GM12878 (cell line): ENCODE results near the gene MARS2. TPM values are rescaled to one million over a fixed set of nuclear protein-coding genes. Genes with fewer than 3 reads are reported as not detected.

Experiments
- ATAC-seq: fragments of 200-7000 bp; cut with Tn5 transposase; 3 replicates; pipeline ENCODE4 v1.9.1; 2020; ENCODE audit warnings: mild to moderate bottlenecking, moderate library complexity
- BruUV-seq: library from RNA; stranded (reverse); fragments of 400-500 nt; replicated peaks from 2 replicates; lab custom pipeline; 2021; lab: Mats Ljungman, UMichigan
- CTCF ChIA-PET: fragments of 300-600 bp; sonication (Branson Sonifier 250); formaldehyde crosslinking; extraction: SDS; loops from one replicate; lab custom pipeline; 2021; ENCODE audit warnings: inconsistent platforms; lab: Yijun Ruan, JAX
- POLR2A ChIA-PET: fragments of 350-600 bp; formaldehyde crosslinking; extraction: SDS; loops from one replicate; lab custom pipeline; 2021; ENCODE audit warnings: inconsistent platforms; lab: Charles Lee
- RAD21 ChIA-PET: fragments of 300-600 bp; sonication (Branson Sonifier 250); formaldehyde crosslinking; loops from one replicate; lab custom pipeline; 2023; ENCODE audit warnings: antibody characterized with exemption; ENCODE audit not compliant: unreplicated experiment; lab: Charles Lee
- SMC1A ChIA-PET: fragments of 300-600 bp; sonication (Branson Sonifier 250); formaldehyde crosslinking; loops from one replicate; lab custom pipeline; 2023; ENCODE audit not compliant: unreplicated experiment, uncharacterized antibody; lab: Charles Lee
- DNase-seq: peaks from one replicate; pipeline ENCODE4 v3.0.0-alpha.2; 2011; ENCODE audit warnings: low read depth, low spot score
- FAIRE-seq: peaks from 3 replicates; lab custom pipeline; 2011; peaks lifted over from hg19 to GRCh38; lab: Jason Lieb, UNC
- H2AFZ ChIP-seq: 2 replicates; pipeline ENCODE4 v1.6.0; 2011; ENCODE audit warnings: low read depth, low read length, control low read depth; ENCODE audit not compliant: control insufficient read depth
- H3K27ac ChIP-seq: 2 replicates; pipeline ENCODE4 v1.5.1; 2011; ENCODE audit warnings: control low read depth; ENCODE audit not compliant: control insufficient read depth, insufficient read depth
- H3K27me3 ChIP-seq, 2 experiments: replicated peaks in 1 of 2; 2 replicates each; pipeline versions ENCODE4 v1.6.0 to v1.6.1; 2011; ENCODE audit warnings: low read length in 1 of 2; ENCODE audit not compliant: control insufficient read depth in 2 of 2, insufficient read depth in 2 of 2
- H3K36me3 ChIP-seq, 2 experiments: 2 replicates each; pipeline ENCODE4 v1.5.1; 2011; ENCODE audit warnings: low read length in 1 of 2; ENCODE audit not compliant: control insufficient read depth in 2 of 2, insufficient read depth in 2 of 2
- H3K4me1 ChIP-seq: 2 replicates; pipeline ENCODE4 v1.6.1; 2011; ENCODE audit warnings: mild to moderate bottlenecking, low read length, moderate library complexity, mixed read lengths; ENCODE audit not compliant: control insufficient read depth, insufficient read depth
- H3K4me2 ChIP-seq: 2 replicates; pipeline ENCODE4 v1.6.0; 2011; ENCODE audit warnings: control low read depth; ENCODE audit not compliant: control insufficient read depth, insufficient read depth
- H3K4me3 ChIP-seq: fragments of 200-600 bp; sonication (generic); 2 replicates; pipeline ENCODE4 v1.5.1; 2016
- H3K79me2 ChIP-seq: 2 replicates; pipeline ENCODE4 v1.6.0; 2011; ENCODE audit warnings: low read length; ENCODE audit not compliant: control insufficient read depth, insufficient read depth
- H3K9ac ChIP-seq: 2 replicates; pipeline ENCODE4 v1.8.0; 2011; ENCODE audit warnings: low read length, control low read depth, mixed read lengths; ENCODE audit not compliant: control insufficient read depth, insufficient read depth
- H3K9me3 ChIP-seq: replicated peaks from 3 replicates; pipeline ENCODE4 v1.5.1; 2011; ENCODE audit warnings: mild to moderate bottlenecking, low read length; ENCODE audit not compliant: control insufficient read depth, insufficient read depth
- H4K20me1 ChIP-seq: 2 replicates; pipeline ENCODE4 v1.6.0; 2011; ENCODE audit not compliant: control insufficient read depth, insufficient read depth
- ASH2L ChIP-seq: fragments of 300-600, 200-600 bp; sonication (generic); IDR thresholded peaks from 2 replicates; pipeline ENCODE4 v1.6.1; 2017; ENCODE audit warnings: low read depth, mild to moderate bottlenecking, borderline replicate concordance
- ATF3 ChIP-seq: IDR thresholded peaks from 2 replicates; pipeline ENCODE4 v1.6.1; 2011; ENCODE audit warnings: low read depth, mild to moderate bottlenecking, low read length, moderate library complexity, borderline replicate concordance; ENCODE audit errors: extremely low read depth
- CBX3 ChIP-seq: fragments of 200-600 bp; sonication (generic); IDR thresholded peaks from 2 replicates; pipeline ENCODE4 v1.6.1; 2016; ENCODE audit warnings: low read depth, borderline replicate concordance
- E4F1 ChIP-seq: fragments of 450-650 bp; IDR thresholded peaks from 2 replicates; pipeline ENCODE4 v1.6.1; 2018; ENCODE audit warnings: borderline replicate concordance, mild to moderate bottlenecking; ENCODE audit not compliant: partially characterized antibody
- ELK1 ChIP-seq: IDR thresholded peaks from 2 replicates; pipeline ENCODE4 v1.6.1; 2012; ENCODE audit warnings: low read depth, low read length, improper control_type of control experiment
- IRF3 ChIP-seq: fragments of 450-650 bp; IDR thresholded peaks from 2 replicates; pipeline ENCODE4 v1.6.1; 2014; ENCODE audit warnings: mild to moderate bottlenecking
- KDM1A ChIP-seq: fragments of 200-600 bp; sonication (generic); IDR thresholded peaks from 2 replicates; pipeline ENCODE4 v1.6.1; 2016; ENCODE audit warnings: borderline replicate concordance
- MAX ChIP-seq: IDR thresholded peaks from 2 replicates; pipeline ENCODE4 v1.6.1; 2012; ENCODE audit warnings: low read depth, low read length, improper control_type of control experiment
- MTA3 ChIP-seq: IDR thresholded peaks from 2 replicates; pipeline ENCODE4 v1.6.1; 2012; ENCODE audit warnings: low read length, inconsistent platforms, borderline replicate concordance
- PAX8 ChIP-seq: fragments of 450-650 bp; IDR thresholded peaks from 2 replicates; pipeline ENCODE4 v1.6.1; 2017; ENCODE audit warnings: mild to moderate bottlenecking, moderate library complexity
- SMAD5 ChIP-seq: IDR thresholded peaks from 2 replicates; pipeline ENCODE4 v1.6.1; 2016; ENCODE audit warnings: antibody characterized with exemption, low read depth
- SP1 ChIP-seq: IDR thresholded peaks from one replicate; pipeline ENCODE4 v1.6.1; 2011; ENCODE audit warnings: low read depth, low read length
- SUPT20H ChIP-seq: IDR thresholded peaks from 2 replicates; pipeline ENCODE4 v1.6.1; 2011; ENCODE audit warnings: low read depth, mild to moderate bottlenecking, low read length, moderate library complexity, borderline replicate concordance; ENCODE audit not compliant: control insufficient read depth
- TBL1XR1 ChIP-seq: IDR thresholded peaks from 2 replicates; pipeline ENCODE4 v1.6.1; 2012; ENCODE audit warnings: low read depth, low read length, improper control_type of control experiment
- WGBS: methylation state at CpG from one replicate; pipeline ENCODE4 v1.1.6; 2016; ENCODE audit warnings: low lambda C conversion rate; ENCODE audit not compliant: insufficient replicate concordance, insufficient coverage; ENCODE audit errors: missing lambda C conversion rate; 5-methylcytosine and 5-hydroxymethylcytosine counted together
- in situ Hi-C: fragments of 300-500 bp; cut with MboI; formaldehyde crosslinking; loops from 9 replicates; pipeline ENCODE4 v1.14.3; 2018; ENCODE audit warnings: mixed read lengths
- intact Hi-C: fragments of 100-400 bp; cut with micrococcal nuclease; formaldehyde crosslinking; loops from one replicate; pipeline ENCODE4 v1.14.2; 2022; ENCODE audit not compliant: unreplicated experiment
- polyA plus RNA-seq, 11 experiments: library from polyadenylated mRNA; depleted of rRNA in 4 of 11; unstranded in 6 of 11; stranded (reverse) in 5 of 11; fragments of >200 nt; fragmentation: Nextera tagmentation in 4 of 11; fragmentation: Illumina TruSeq in 1 of 11; extraction: Ambion mirVana in 4 of 11; extraction: Trizol in 1 of 11; gene quantifications; 1 replicate in 1 of 11; 2 replicates in 10 of 11; pipeline versions ENCODE4 v1.2.1 to v1.2.3, GENCODE V29; 2011 to 2016; ENCODE audit warnings: inconsistent platforms in 2 of 11, missing spikeins in 2 of 11, low read depth in 1 of 11
- total RNA-seq, 4 experiments: library from RNA; depleted of rRNA in 3 of 4; stranded (reverse); fragments of >200 nt in 3 of 4; fragmentation: Illumina TruSeq in 1 of 4; extraction: Trizol in 1 of 4; gene quantifications; 2 replicates each; pipeline versions ENCODE4 v1.2.1 to v1.2.3, GENCODE V29; 2013 to 2021

The MARS2 gene
- total and polyA plus RNA-seq, 10 of the 15 experiments (the other 5 are each of a cell fraction or from before 2014, with no cell fraction given): 4.0 to 22.7 (median 18.5) TPM

- ATAC-seq: no peak
- BruUV-seq: no TSS peak
- Histone ChIP-seq H3K4me3 (no peak overlapping the region), H2AFZ (no peak overlapping the region), H3K9ac (no peak overlapping the region), H3K4me2 (no peak overlapping the region), H3K79me2 (no peaks in the 10 kb centered on the region), H3K36me3 (no peaks in the 10 kb centered on the region; a peak in 1 of 4 replicates), H3K27ac (no peak overlapping the region), H3K9me3 (peaks cover 4% of the 10 kb centered on the region; the same call in 1 of the 3 replicates), H4K20me1 (no peaks in the 10 kb centered on the region), H3K27me3 (no peaks in the 10 kb centered on the region), H3K4me1 (peaks cover 4% of the 10 kb centered on the region)
- no peak for FAIRE-seq
- ChIA-PET SMC1A (no interaction called here), CTCF (no interaction called here), RAD21 (no interaction called here), POLR2A (no interaction called here)
- no peak for DNase-seq
- in situ Hi-C loops: no loop called here
- intact Hi-C loops: no loop called here
- TF ChIP-seq KDM1A (no peak), E4F1 (no peak), TBL1XR1 (no peak)
These were observed 38.9 kb upstream of the MARS2 start for GRCh38 chr2:197666277-197666676.

GRCh38 chr2:197668296-197668695, 36.9 kb upstream of the MARS2 start:
- Histone ChIP-seq H2AFZ (no peak overlapping the region), H3K36me3 (no peaks in the 10 kb centered on the region; a peak in 1 of 4 replicates), H4K20me1 (no peaks in the 10 kb centered on the region), H3K79me2 (no peaks in the 10 kb centered on the region), H3K27me3 (no peaks in the 10 kb centered on the region), H3K9ac (no peak overlapping the region), H3K4me1 (peaks cover 4% of the 10 kb centered on the region), H3K27ac (no peak overlapping the region), H3K4me2 (no peak overlapping the region), H3K9me3 (peaks cover 4% of the 10 kb centered on the region; the same call in 1 of the 3 replicates), H3K4me3 (no peak overlapping the region)
- in situ Hi-C loops: no loop called here
- POLR2A ChIA-PET: no interaction called here
- intact Hi-C loops: no loop called here
- SMC1A ChIA-PET: no interaction called here
- TF ChIP-seq ELK1: no peak
- no peak for TF ChIP-seq CBX3
- TF ChIP-seq ATF3: no peak
- TF ChIP-seq IRF3: no peak
- TF ChIP-seq PAX8: no peak
- no peak for TF ChIP-seq MAX
- no peak for TF ChIP-seq SMAD5
- no peak for TF ChIP-seq ASH2L
- no peak for TF ChIP-seq SUPT20H
- TF ChIP-seq SP1: no peak
- TF ChIP-seq MTA3: no peak
- ATAC-seq (no peak), FAIRE-seq (no peak), DNase-seq (no peak)
- 40% methylated on average over 3 of the region's 3 CpGs for WGBS
- RAD21 ChIA-PET: no interaction called here
- CTCF ChIA-PET: no interaction called here
- no TSS peak for BruUV-seq
